ENCODE results near the gene AGPAT3. TPM values are rescaled to one million over a fixed set of nuclear protein-coding genes. Genes with fewer than 3 reads are reported as not detected.

AGPAT3 gene
- total RNA-seq, 1 experiment from 2014 or later = 13.0 TPM

- no peak overlapping the region for H4K8ac ChIP-seq (replicated peaks; ENCODE audit: insufficient read length, low read depth, low read length)
- H3K4me2 ChIP-seq (ENCODE audit: insufficient read depth, insufficient read length, low read length) = no peak overlapping the region
- H3K27ac Mint-ChIP-seq = peak overlapping the region in 2 of 3 experiments; percentile 57 to 90; a peak in 2 of 7 replicates
- H4K91ac ChIP-seq (ENCODE audit: insufficient read length, low read depth, low read length) = no peak overlapping the region
- H2AK5ac ChIP-seq (ENCODE audit: insufficient read length, low read length) = no peak overlapping the region
- no CpG with 5 or more reads among the region's 13 CpGs for WGBS (ENCODE audit: extremely low coverage, insufficient read length, low lambda C conversion rate)
- H3K27me3 Mint-ChIP-seq (ENCODE audit: low read depth) = peaks cover 8% of the 10 kb centered on the region
- no peaks in the 10 kb centered on the region for H3K27me3 ChIP-seq (ENCODE audit: insufficient read depth, low read length)
- no peak overlapping the region for H2BK20ac ChIP-seq (ENCODE audit: low read depth, low read length, poor library complexity, severe bottlenecking)
- no peak overlapping the region for H4K5ac ChIP-seq (ENCODE audit: insufficient read length, low read depth, low read length)
- H3K36me3 Mint-ChIP-seq (ENCODE audit: insufficient read depth in 1 of 3, low read depth in 3 of 3) = no peaks in the 10 kb centered on the region
- H3K4me1 ChIP-seq (ENCODE audit: insufficient read depth, low read length) = peaks cover 1% of the 10 kb centered on the region; the same call in 1 of the 2 replicates
- H3K4me3 Mint-ChIP-seq = no peak overlapping the region
- no peak overlapping the region for H3K27ac ChIP-seq (ENCODE audit: insufficient read length, low read depth, low read length)
- H2AFZ ChIP-seq (ENCODE audit: low read length) = no peak overlapping the region
- H3K79me2 ChIP-seq (ENCODE audit: insufficient read depth, low read length) = no peaks in the 10 kb centered on the region
- H3K4ac ChIP-seq (ENCODE audit: low read depth, low read length) = no peak overlapping the region
- peaks cover 39 to 45% of the 10 kb centered on the region in 2 experiments for H3K4me1 Mint-ChIP-seq
- H2BK5ac ChIP-seq (ENCODE audit: insufficient read length, low read length) = no peak overlapping the region
- no peak for TF ChIP-seq CTCF (conservative IDR thresholded peaks at IDR 0.05)
- no peaks in the 10 kb centered on the region for H3K9me3 Mint-ChIP-seq
- no peak overlapping the region for H3K9ac ChIP-seq (ENCODE audit: extremely low read depth, insufficient read length, low read length)
- no peak overlapping the region for H3K18ac ChIP-seq (ENCODE audit: insufficient read length, low read depth, low read length)
- H3K23me2 ChIP-seq (ENCODE audit: insufficient read length, low read depth, low read length, poor library complexity, severe bottlenecking) = no peaks in the 10 kb centered on the region
- no peak overlapping the region for H2BK120ac ChIP-seq (ENCODE audit: low read depth, low read length, poor library complexity, severe bottlenecking)
- H3T11ph ChIP-seq (ENCODE audit: low read length) = no peak overlapping the region
- no peak overlapping the region for H3K56ac ChIP-seq (ENCODE audit: insufficient read length, low read depth, low read length)
- no peak overlapping the region for H2BK15ac ChIP-seq (ENCODE audit: low read depth, low read length)
- no peak overlapping the region for H3K23ac ChIP-seq (ENCODE audit: insufficient read length, low read depth, low read length)
- no peaks in the 10 kb centered on the region for H3K79me1 ChIP-seq (ENCODE audit: insufficient read depth, low read depth, low read length, poor library complexity, severe bottlenecking)
- no peaks in the 10 kb centered on the region for H3K9me3 ChIP-seq (ENCODE audit: control insufficient read depth, low read depth, low read length)
- no peak overlapping the region; the same call in 1 of the 2 replicates for H3K14ac ChIP-seq (ENCODE audit: insufficient read depth, low read length)
- no peak overlapping the region for H2BK12ac ChIP-seq (ENCODE audit: insufficient read length, low read depth, low read length)
- no peaks in the 10 kb centered on the region for H4K20me1 ChIP-seq (ENCODE audit: control insufficient read depth, insufficient read depth, insufficient read length)
- no peak for DNase-seq
Measured at GRCh38 chr21:43925096-43925481, 60.1 kb downstream of the AGPAT3 start.
